Progenitor cell of endocrine pancreas (in vitro differentiated cells): ENCODE data around the gene SETD1A. TPM values are rescaled to one million over a fixed set of nuclear protein-coding genes. Genes with fewer than 3 reads are reported as not detected.

ENCODE experiments used
- DNase-seq: peaks from one replicate; pipeline ENCODE4 v3.0.0; 2021; ENCODE audit warnings: low spot score; ENCODE audit not compliant: unreplicated experiment
- H3K27ac Mint-ChIP-seq: 2 replicates; pipeline ENCODE4 v1.8.0; 2021; ENCODE audit warnings: mild to moderate bottlenecking, moderate library complexity, mixed read lengths
- H3K27me3 Mint-ChIP-seq: 2 replicates; pipeline ENCODE4 v1.8.0; 2021; ENCODE audit warnings: mixed read lengths
- H3K36me3 Mint-ChIP-seq: 2 replicates; pipeline ENCODE4 v1.8.0; 2022; ENCODE audit warnings: mixed read lengths; ENCODE audit not compliant: insufficient read depth
- H3K4me1 Mint-ChIP-seq: 2 replicates; pipeline ENCODE4 v1.8.0; 2021; ENCODE audit warnings: low read depth, mixed read lengths
- H3K4me3 Mint-ChIP-seq: 2 replicates; pipeline ENCODE4 v1.8.0; 2021; ENCODE audit warnings: low read depth, mild to moderate bottlenecking, moderate library complexity, mixed read lengths
- H3K9me3 Mint-ChIP-seq: 2 replicates; pipeline ENCODE4 v1.8.0; 2021; ENCODE audit warnings: low read depth, mixed read lengths
- CTCF ChIP-seq: fragments of 200-600 bp; sonication (generic); IDR thresholded peaks from one replicate; pipeline ENCODE4 v1.5.0; 2021; ENCODE audit warnings: antibody characterized with exemption, mild to moderate bottlenecking; ENCODE audit not compliant: unreplicated experiment
- total RNA-seq: library from RNA; stranded (reverse); gene quantifications from 2 replicates; pipeline ENCODE4 v1.2.1, GENCODE V29; 2021

Gene SETD1A
- total RNA-seq, 1 donor from 2014 or later = 27.7 TPM

- no peak for TF ChIP-seq CTCF
- no peaks in the 10 kb centered on the region for H3K36me3 Mint-ChIP-seq
- peaks cover 41% of the 10 kb centered on the region for H3K27me3 Mint-ChIP-seq
- H3K4me3 Mint-ChIP-seq = no peak overlapping the region
- H3K4me1 Mint-ChIP-seq = peaks cover 1% of the 10 kb centered on the region
- no peak overlapping the region for H3K27ac Mint-ChIP-seq
- no peak for DNase-seq
- no peaks in the 10 kb centered on the region for H3K9me3 Mint-ChIP-seq
These were observed 48.5 kb downstream of the SETD1A start for GRCh38 chr16:31006086-31006385.

GRCh38 chr16:31006589-31006988, 49.0 kb downstream of the SETD1A start:
- peaks cover 2% of the 10 kb centered on the region for H3K4me1 Mint-ChIP-seq
- no peaks in the 10 kb centered on the region for H3K9me3 Mint-ChIP-seq
- no peaks in the 10 kb centered on the region for H3K36me3 Mint-ChIP-seq
- no peak overlapping the region for H3K4me3 Mint-ChIP-seq
- no peak for DNase-seq
- no peak overlapping the region for H3K27ac Mint-ChIP-seq
- peaks cover 45% of the 10 kb centered on the region for H3K27me3 Mint-ChIP-seq
- no peak for TF ChIP-seq CTCF

GRCh38 chr16:31007684-31008083, 50.1 kb downstream of the SETD1A start:
- Mint-ChIP-seq H3K9me3 (no peaks in the 10 kb centered on the region), H3K4me3 (no peak overlapping the region), H3K4me1 (peaks cover 2% of the 10 kb centered on the region), H3K27ac (no peak overlapping the region), H3K36me3 (no peaks in the 10 kb centered on the region), H3K27me3 (peaks cover 49% of the 10 kb centered on the region)
- no peak for DNase-seq
- no peak for TF ChIP-seq CTCF

GRCh38 chr16:31008149-31008548, 50.6 kb downstream of the SETD1A start:
- DNase-seq = no peak
- no peak for TF ChIP-seq CTCF
- peaks cover 54% of the 10 kb centered on the region for H3K27me3 Mint-ChIP-seq

GRCh38 chr16:31008551-31008950, 51.0 kb downstream of the SETD1A start:
- DNase-seq = no peak
- H3K4me3 Mint-ChIP-seq = no peak overlapping the region
- H3K36me3 Mint-ChIP-seq = no peaks in the 10 kb centered on the region
- no peaks in the 10 kb centered on the region for H3K9me3 Mint-ChIP-seq
- peaks cover 54% of the 10 kb centered on the region for H3K27me3 Mint-ChIP-seq
- peaks cover 2% of the 10 kb centered on the region for H3K4me1 Mint-ChIP-seq
- TF ChIP-seq CTCF = no peak
- H3K27ac Mint-ChIP-seq = no peak overlapping the region

More at GRCh38 chr16:31008149-31008548, 50.6 kb downstream of the SETD1A start:
- Mint-ChIP-seq H3K36me3 (no peaks in the 10 kb centered on the region), H3K9me3 (no peaks in the 10 kb centered on the region), H3K4me3 (no peak overlapping the region), H3K4me1 (peaks cover 2% of the 10 kb centered on the region), H3K27ac (no peak overlapping the region)
